Effector CD8-positive, alpha-beta T cell (primary cell): ENCODE results near the gene MS4A18.

Experiments
- DNase-seq: peaks from one replicate; lab custom pipeline; 2025; lab: John Stamatoyannopoulos, UW

Gene MS4A18

DNA sequence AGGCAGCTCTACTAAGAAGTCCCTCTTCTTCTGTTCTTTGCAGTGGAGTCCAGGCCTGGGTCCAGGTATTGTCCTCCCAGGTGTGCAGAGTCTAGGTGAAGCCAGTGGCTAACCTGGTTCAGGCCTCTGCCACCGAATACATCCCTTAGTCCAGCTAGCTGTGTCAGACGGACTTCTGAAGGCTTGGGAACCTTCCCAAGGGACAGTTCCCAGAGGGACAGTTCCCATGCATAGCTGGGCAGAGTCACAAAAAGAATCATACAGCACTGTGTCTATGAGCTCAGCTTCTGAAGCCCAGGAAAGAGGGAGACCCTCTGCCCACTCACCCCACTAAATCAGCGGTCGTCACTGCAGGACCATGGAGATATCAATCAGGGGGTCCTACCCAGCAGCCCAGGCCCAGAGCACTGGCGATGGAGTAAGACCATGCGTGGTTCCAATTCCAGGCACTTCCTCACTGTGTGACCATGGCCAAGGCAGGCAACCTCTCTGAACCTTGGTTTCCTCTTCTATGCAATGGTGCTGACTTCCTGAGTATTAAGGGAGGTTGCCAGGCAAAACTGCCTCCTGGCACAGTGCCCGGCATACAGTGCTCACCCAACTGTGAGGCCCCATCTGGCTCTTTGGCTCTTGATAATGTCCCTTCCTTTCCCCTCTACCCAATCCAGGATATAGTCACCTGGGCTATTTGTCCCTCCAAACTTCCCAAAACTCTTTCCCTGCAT, 64.0 kb downstream of the MS4A18 start:
- DNase-seq = no peak

DNA sequence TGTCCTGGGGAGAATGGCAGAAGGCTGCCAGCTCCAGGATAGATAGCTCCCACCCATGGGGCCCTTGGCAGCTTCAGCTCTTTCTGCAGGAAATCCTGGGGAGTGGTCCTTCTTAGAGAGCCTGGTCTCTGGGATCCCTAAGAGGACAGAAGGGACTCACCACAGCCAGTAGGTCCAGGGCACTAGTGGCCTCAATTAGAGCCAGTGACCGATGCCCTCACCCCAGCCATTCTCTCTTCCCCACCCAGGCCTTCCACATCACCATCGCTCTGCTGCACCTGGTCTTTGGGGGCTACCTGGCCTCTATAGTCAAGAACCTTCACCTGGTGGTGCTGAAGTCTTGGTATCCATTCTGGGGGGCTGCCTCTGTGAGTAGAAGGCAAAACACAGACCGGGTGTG, 66.2 kb downstream of the MS4A18 start:
- no peak for DNase-seq

DNA sequence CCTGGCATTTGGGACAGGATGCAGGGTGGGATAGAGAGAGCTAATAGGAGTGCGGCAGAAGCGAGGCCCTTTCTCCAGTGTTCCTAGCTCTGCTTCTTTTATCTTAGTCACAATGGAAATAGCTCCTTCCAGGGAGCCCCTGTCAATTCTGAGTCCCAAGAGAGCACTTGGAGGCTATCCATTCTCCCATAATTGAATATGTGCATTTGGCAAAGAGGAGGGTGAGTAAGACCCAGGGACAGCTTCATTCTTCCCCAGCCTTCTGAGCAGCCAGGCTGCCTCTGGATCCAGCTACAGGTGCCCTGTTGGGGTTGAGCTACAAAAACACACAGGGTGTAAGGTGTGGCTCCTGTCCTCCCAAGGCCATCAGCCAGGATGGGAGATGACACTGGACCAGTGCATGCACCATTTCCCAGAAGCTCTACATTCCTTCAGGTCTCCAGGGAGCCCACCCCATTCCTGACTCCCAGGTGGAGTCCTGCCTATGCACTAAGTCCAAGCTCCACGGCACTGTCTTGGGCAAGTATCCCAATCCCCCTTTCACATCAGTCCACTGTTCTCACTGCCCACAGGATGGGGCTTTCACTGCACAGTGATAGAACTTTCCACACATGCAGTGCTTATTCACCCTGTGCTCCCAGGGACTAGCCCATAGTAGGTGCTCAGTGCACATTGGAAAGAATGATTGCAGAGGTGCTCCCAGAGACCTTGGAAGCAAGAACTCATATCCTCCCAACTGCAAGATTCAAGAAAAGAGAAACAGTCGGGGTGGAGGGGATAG, 66.8 kb downstream of the MS4A18 start:
- no peak for DNase-seq

DNA sequence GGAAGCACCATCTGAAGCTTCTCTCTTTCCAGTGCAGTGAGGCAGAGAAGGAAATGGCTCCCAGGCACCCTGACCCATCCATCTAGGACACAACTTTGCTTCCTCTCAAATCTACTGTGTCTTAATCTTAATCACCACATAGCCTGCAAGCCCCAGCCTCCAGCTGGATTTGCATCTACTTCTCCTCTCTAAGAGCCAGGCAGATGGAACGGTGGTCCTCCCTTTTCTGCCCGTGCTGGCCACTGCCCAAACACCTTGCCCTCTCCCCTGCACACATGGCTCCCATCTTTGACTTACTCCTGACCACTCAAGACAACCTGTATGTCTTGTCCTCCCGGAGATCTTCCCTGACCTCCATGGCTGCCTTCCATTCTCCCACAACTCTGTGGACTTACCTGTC, 68.0 kb downstream of the MS4A18 start:
- no peak for DNase-seq
